G401.6 (cell line): ENCODE measurements around the gene HMGN3.
"Not testable (repeated sequence)": the region's sequence is repeated elsewhere in the genome, so short reads cannot be mapped to it uniquely, and the experiment has no call there.

Source experiments
- FAIRE-seq: peaks from 2 replicates; lab custom pipeline; 2012; peaks lifted over from hg19 to GRCh38; lab: Jason Lieb, UNC

Gene HMGN3

GRCh38 chr6:79234150-79235022, at the start of gene HMGN3:
Gene HMGN3 (minus strand): TSS chr6:79234682.
- peak; percentile 98 for FAIRE-seq

GRCh38 chr6:79280756-79281155, 46.3 kb upstream of the HMGN3 start:
- no peak for FAIRE-seq

- FAIRE-seq, result no peak
These were observed 42.6 kb upstream of the HMGN3 start for GRCh38 chr6:79277109-79277508.

GRCh38 chr6:79269877-79270276, 35.4 kb upstream of the HMGN3 start:
- FAIRE-seq, result no peak

GRCh38 chr6:79267128-79267527, 32.6 kb upstream of the HMGN3 start:
- no peak for FAIRE-seq

GRCh38 chr6:79266051-79266450, 31.6 kb upstream of the HMGN3 start:
- FAIRE-seq, result no peak

- FAIRE-seq, result no peak
These were observed 28.9 kb upstream of the HMGN3 start for GRCh38 chr6:79263359-79263758.

GRCh38 chr6:79261666-79262065, 27.2 kb upstream of the HMGN3 start:
- no peak for FAIRE-seq

- no peak for FAIRE-seq
These were observed 26.3 kb upstream of the HMGN3 start for GRCh38 chr6:79260772-79261171.

GRCh38 chr6:79257381-79258205, 23.1 kb upstream of the HMGN3 start:
- no peak for FAIRE-seq

GRCh38 chr6:79256770-79257169, 22.3 kb upstream of the HMGN3 start:
- FAIRE-seq, result not testable (repeated sequence)

GRCh38 chr6:79255086-79255485, 20.6 kb upstream of the HMGN3 start:
- not testable (repeated sequence) for FAIRE-seq

- FAIRE-seq, result no peak
These were observed 16.1 kb upstream of the HMGN3 start for GRCh38 chr6:79250559-79250958.

GRCh38 chr6:79250107-79250514, 15.6 kb upstream of the HMGN3 start:
- peak; percentile 67 for FAIRE-seq

- no peak for FAIRE-seq
These were observed 14.7 kb upstream of the HMGN3 start for GRCh38 chr6:79249136-79249535.

- FAIRE-seq, result no peak
These were observed 12.4 kb upstream of the HMGN3 start for GRCh38 chr6:79246891-79247290.

- FAIRE-seq, result no peak
These were observed 6.7 kb upstream of the HMGN3 start for GRCh38 chr6:79241228-79241627.

- no peak for FAIRE-seq
These were observed 6.0 kb upstream of the HMGN3 start for GRCh38 chr6:79240509-79240908.

GRCh38 chr6:79239536-79240168, 5.2 kb upstream of the HMGN3 start:
- no peak for FAIRE-seq

- FAIRE-seq, result no peak
These were observed 4.4 kb upstream of the HMGN3 start for GRCh38 chr6:79238919-79239318.

- no peak for FAIRE-seq
These were observed 2.2 kb upstream of the HMGN3 start for GRCh38 chr6:79236711-79237110.

- peak; percentile 85 for FAIRE-seq
These were observed 802 bp downstream of the HMGN3 start for GRCh38 chr6:79233611-79234149.
